Measurements from ENCODE around the gene RBM25.
A peak's percentile ranks its signal among the peaks of the same experiment; 100 is the strongest.

Gene RBM25

GRCh38 chr14:73105050-73105449 lies 46.7 kb downstream of the RBM25 start:
- Histone ChIP-seq H3K9me3 (no peaks in the 10 kb centered on the region), H3K36me3 (peaks cover 96% of the 10 kb centered on the region), H3K4me3 (ENCODE audit: low read depth in 1 of 2, low read length in 1 of 2) (no peak overlapping the region), H3K4me1 (ENCODE audit: control insufficient read depth in 1 of 2, insufficient read depth in 1 of 2, low read depth in 1 of 2, low read length in 1 of 2) (no peaks in the 10 kb centered on the region), H3K27me3 (no peaks in the 10 kb centered on the region), H3K27ac (no peak overlapping the region)
- no peak for TF ChIP-seq CTCF (IDR thresholded peaks at IDR 0.05)

DNA sequence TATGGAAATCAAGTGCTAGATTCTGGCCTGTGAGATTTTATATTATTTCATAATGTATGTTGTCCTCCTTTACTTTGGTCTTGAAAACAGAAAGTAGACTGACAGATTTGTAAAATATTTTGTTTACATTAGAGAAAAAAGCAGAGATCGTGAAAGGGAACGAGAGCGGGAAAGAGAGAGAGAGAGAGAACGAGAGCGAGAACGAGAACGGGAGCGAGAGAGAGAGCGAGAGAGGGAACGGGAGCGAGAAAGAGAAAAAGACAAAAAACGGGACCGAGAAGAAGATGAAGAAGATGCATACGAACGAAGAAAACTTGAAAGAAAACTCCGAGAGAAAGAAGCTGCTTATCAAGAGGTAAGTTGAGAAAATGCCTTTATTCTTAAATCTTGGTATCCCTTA lies 47.4 kb downstream of the RBM25 start:
- peaks cover 96% of the 10 kb centered on the region for H3K36me3 ChIP-seq

DNA sequence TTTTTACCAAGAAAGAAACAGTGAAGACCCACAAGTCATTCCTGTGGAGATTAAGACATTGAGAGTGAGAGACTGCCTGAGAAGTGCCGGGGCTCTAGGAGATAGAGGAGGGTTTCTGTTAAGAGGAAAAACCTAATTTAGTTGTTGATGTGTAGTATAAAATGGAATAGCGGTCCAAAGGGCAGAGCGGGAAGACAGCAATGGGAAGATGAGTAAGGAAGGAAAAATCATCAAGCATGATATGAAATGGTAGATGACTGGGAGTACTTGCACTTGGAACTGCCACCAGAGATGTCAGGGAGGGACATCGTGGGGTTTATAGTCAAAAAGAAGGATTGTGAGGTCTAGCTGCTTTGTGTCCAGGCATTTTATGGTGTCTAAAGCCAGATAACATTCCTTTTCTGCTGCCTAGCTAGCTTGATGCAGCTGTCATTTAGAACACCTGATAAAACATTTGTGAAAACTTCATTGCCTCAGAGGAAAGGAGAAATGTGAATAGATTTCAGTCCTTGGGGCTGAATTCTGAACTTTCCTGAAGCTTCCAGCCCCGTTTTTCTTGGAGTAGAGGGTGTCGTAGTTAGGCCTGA lies 57.8 kb downstream of the RBM25 start:
- Histone ChIP-seq H3K36me3 (peaks cover 89% of the 10 kb centered on the region), H3K4me3 (ENCODE audit: low read depth in 1 of 2, low read length in 1 of 2) (no peak overlapping the region), H3K4me1 (ENCODE audit: control insufficient read depth in 1 of 2, insufficient read depth in 1 of 2, low read depth in 1 of 2, low read length in 1 of 2) (no peaks in the 10 kb centered on the region), H3K27ac (peak overlapping the region; percentile 36), H3K9me3 (no peaks in the 10 kb centered on the region), H3K27me3 (no peaks in the 10 kb centered on the region)
- TF ChIP-seq CTCF (IDR thresholded peaks at IDR 0.05), result no peak

More for the DNA sequence above, 47.4 kb downstream of the RBM25 start:
- no peaks in the 10 kb centered on the region for H3K27me3 ChIP-seq
- no peak overlapping the region for H3K4me3 ChIP-seq (ENCODE audit: low read depth in 1 of 2, low read length in 1 of 2)
- no peaks in the 10 kb centered on the region for H3K4me1 ChIP-seq (ENCODE audit: control insufficient read depth in 1 of 2, insufficient read depth in 1 of 2, low read depth in 1 of 2, low read length in 1 of 2)
- H3K9me3 ChIP-seq, result no peaks in the 10 kb centered on the region
- no peak for TF ChIP-seq CTCF (IDR thresholded peaks at IDR 0.05)
- no peak overlapping the region for H3K27ac ChIP-seq

GRCh38 chr14:73124180-73124894 lies 66.0 kb downstream of the RBM25 start:
- Histone ChIP-seq H3K36me3 (peaks cover 40% of the 10 kb centered on the region), H3K27me3 (no peaks in the 10 kb centered on the region), H3K9me3 (no peaks in the 10 kb centered on the region), H3K4me1 (ENCODE audit: control insufficient read depth in 1 of 2, insufficient read depth in 1 of 2, low read depth in 1 of 2, low read length in 1 of 2) (no peaks in the 10 kb centered on the region), H3K27ac (no peak overlapping the region), H3K4me3 (ENCODE audit: low read depth in 1 of 2, low read length in 1 of 2) (no peak overlapping the region)
- no peak for TF ChIP-seq CTCF (IDR thresholded peaks at IDR 0.05)

GRCh38 chr14:73125169-73125588 lies 66.8 kb downstream of the RBM25 start:
- Histone ChIP-seq H3K27ac (no peak overlapping the region), H3K9me3 (no peaks in the 10 kb centered on the region), H3K4me1 (ENCODE audit: control insufficient read depth in 1 of 2, insufficient read depth in 1 of 2, low read depth in 1 of 2, low read length in 1 of 2) (no peaks in the 10 kb centered on the region), H3K27me3 (no peaks in the 10 kb centered on the region), H3K36me3 (peaks cover 33% of the 10 kb centered on the region), H3K4me3 (ENCODE audit: low read depth in 1 of 2, low read length in 1 of 2) (no peak overlapping the region)
- TF ChIP-seq CTCF (IDR thresholded peaks at IDR 0.05), result no peak

Data from neutrophil (primary cell).